ENCODE measurements around the gene ADAMTS6.

ADAMTS6 gene

DNA sequence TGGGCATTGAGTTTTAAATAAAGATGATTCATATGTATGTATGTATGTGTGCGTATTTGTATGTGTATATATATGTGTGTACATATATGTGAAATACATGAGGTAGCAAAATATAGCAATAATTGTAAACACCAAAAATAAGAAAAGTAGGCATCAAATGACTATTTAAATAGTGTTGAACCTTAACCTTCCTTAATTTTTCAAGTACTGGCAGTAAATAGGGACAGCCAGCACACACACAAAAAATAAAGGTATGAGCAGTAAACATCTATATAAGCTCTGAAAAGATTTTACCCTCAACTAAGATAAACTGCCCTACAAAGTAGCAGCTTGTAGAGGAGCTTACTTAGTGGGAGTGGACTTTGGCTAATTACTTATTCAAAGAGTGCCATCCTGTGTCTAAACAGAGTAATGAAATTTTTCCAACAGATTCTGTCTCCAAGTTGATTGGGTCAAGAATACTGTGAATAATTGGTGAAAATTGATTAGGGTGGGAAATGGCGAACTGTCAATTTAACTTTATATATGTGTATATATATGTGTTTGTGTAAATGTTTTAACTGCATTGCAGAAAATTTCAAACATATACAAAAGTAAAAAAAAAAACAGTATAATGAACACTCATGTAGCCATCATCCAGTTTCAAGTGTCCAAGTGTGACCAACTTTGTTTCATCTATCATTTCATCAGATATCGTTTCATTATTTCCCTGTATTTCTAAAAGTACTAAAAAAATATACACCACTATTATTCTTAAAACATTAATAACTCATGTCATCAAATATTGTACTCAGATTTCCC, 2.0 kb upstream of the ADAMTS6 start:
- Histone ChIP-seq H3K27me3 (ENCODE audit: low read length) (no peaks in the 10 kb centered on the region), H3K36me3 (ENCODE audit: low read length) (no peaks in the 10 kb centered on the region), H3K4me3 (ENCODE audit: insufficient read depth, low read length, poor library complexity, severe bottlenecking) (no peak overlapping the region), H3K9me3 (ENCODE audit: insufficient read depth, low read length) (no peaks in the 10 kb centered on the region), H3K9me2 (replicated peaks; ENCODE audit: insufficient read depth, low read length) (no peaks in the 10 kb centered on the region), H3K9ac (ENCODE audit: low read length) (peak overlapping the region; percentile 53; the same call in 1 of the 2 replicates), H2AFZ (ENCODE audit: low read depth, low read length, severe bottlenecking) (peak overlapping the region; percentile 89), H4K20me1 (ENCODE audit: low read depth, low read length) (no peaks in the 10 kb centered on the region), H3F3A (ENCODE audit: insufficient read depth) (peaks cover 12% of the 10 kb centered on the region), H3K79me2 (ENCODE audit: insufficient read depth, low read length) (no peaks in the 10 kb centered on the region), H3K27ac (ENCODE audit: low read depth, low read length) (peak overlapping the region; percentile 42; the same call in 1 of the 2 replicates), H3K4me2 (ENCODE audit: low read depth, low read length, poor library complexity, severe bottlenecking) (peak overlapping the region; percentile 99)
- TF ChIP-seq CTCF (IDR thresholded peaks at IDR 0.05; ENCODE audit: insufficient read depth, low read length, poor library complexity, severe bottlenecking): peak; percentile 28
- TF ChIP-seq EZH2phosphoT487 (conservative IDR thresholded peaks at IDR 0.05; ENCODE audit: low read length): no peak

- Histone ChIP-seq H3K27me3 (ENCODE audit: low read length) (no peaks in the 10 kb centered on the region), H3K4me2 (ENCODE audit: low read depth, low read length, poor library complexity, severe bottlenecking) (peak overlapping the region; percentile 99), H3K79me2 (ENCODE audit: insufficient read depth, low read length) (no peaks in the 10 kb centered on the region), H3K36me3 (ENCODE audit: low read length) (no peaks in the 10 kb centered on the region), H3K4me3 (ENCODE audit: insufficient read depth, low read length, poor library complexity, severe bottlenecking) (peak overlapping the region; percentile 61), H4K20me1 (ENCODE audit: low read depth, low read length) (no peaks in the 10 kb centered on the region), H3K9ac (ENCODE audit: low read length) (peak overlapping the region; percentile 53), H3K9me2 (replicated peaks; ENCODE audit: insufficient read depth, low read length) (no peaks in the 10 kb centered on the region), H2AFZ (ENCODE audit: low read depth, low read length, severe bottlenecking) (peak overlapping the region; percentile 89), H3K9me3 (ENCODE audit: insufficient read depth, low read length) (no peaks in the 10 kb centered on the region), H3F3A (ENCODE audit: insufficient read depth) (peaks cover 12% of the 10 kb centered on the region), H3K27ac (ENCODE audit: low read depth, low read length) (peak overlapping the region; percentile 42)
- TF ChIP-seq CTCF (IDR thresholded peaks at IDR 0.05; ENCODE audit: insufficient read depth, low read length, poor library complexity, severe bottlenecking): no peak
- no peak for TF ChIP-seq EZH2phosphoT487 (conservative IDR thresholded peaks at IDR 0.05; ENCODE audit: low read length)
Measured at GRCh38 chr5:65482736-65483545, 1.2 kb upstream of the ADAMTS6 start.

DNA sequence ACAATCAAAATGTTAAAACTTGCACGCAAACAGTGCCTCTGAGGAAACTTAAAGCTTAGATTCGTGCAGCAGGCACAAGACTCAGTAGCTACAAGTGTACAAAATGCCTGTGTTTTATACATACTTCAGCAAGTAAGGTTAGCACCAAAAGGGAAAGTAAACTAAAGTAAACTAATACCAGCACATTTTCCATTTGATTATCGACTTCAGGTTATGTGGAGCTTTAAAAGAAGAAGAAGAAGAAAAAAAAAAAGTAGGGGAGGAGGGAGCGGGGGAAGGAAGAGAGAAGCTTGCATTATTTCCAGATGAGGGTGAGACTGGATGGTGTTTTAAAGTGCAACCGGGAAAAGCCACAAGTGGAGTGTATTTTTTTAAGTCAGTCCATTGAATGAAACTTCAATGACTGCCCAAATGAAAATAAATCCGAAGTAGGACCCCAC, 596 bp upstream of the ADAMTS6 start:
- H3K4me2 ChIP-seq (ENCODE audit: low read depth, low read length, poor library complexity, severe bottlenecking): peak overlapping the region; percentile 99
- TF ChIP-seq EZH2phosphoT487 (conservative IDR thresholded peaks at IDR 0.05; ENCODE audit: low read length) (no peak), CTCF (IDR thresholded peaks at IDR 0.05; ENCODE audit: insufficient read depth, low read length, poor library complexity, severe bottlenecking) (no peak)
- peak overlapping the region; percentile 61 for H3K4me3 ChIP-seq (ENCODE audit: insufficient read depth, low read length, poor library complexity, severe bottlenecking)
- H3F3A ChIP-seq (ENCODE audit: insufficient read depth): peaks cover 12% of the 10 kb centered on the region
- H3K9ac ChIP-seq (ENCODE audit: low read length): peak overlapping the region; percentile 53
- no peaks in the 10 kb centered on the region for H4K20me1 ChIP-seq (ENCODE audit: low read depth, low read length)
- no peaks in the 10 kb centered on the region for H3K9me2 ChIP-seq (replicated peaks; ENCODE audit: insufficient read depth, low read length)
- H3K27me3 ChIP-seq (ENCODE audit: low read length): no peaks in the 10 kb centered on the region
- no peaks in the 10 kb centered on the region for H3K36me3 ChIP-seq (ENCODE audit: low read length)
- H2AFZ ChIP-seq (ENCODE audit: low read depth, low read length, severe bottlenecking): peak overlapping the region; percentile 89
- H3K9me3 ChIP-seq (ENCODE audit: insufficient read depth, low read length): no peaks in the 10 kb centered on the region
- H3K27ac ChIP-seq (ENCODE audit: low read depth, low read length): peak overlapping the region; percentile 56
- H3K79me2 ChIP-seq (ENCODE audit: insufficient read depth, low read length): no peaks in the 10 kb centered on the region

Data from SU-DHL-6 (cell line).